GM12892 (cell line): ENCODE data around the gene RASGRP4.

Experiments used
- POLR2A ChIP-seq: IDR thresholded peaks from 2 replicates; pipeline ENCODE4 v1.6.1; 2011; ENCODE audit warnings: low read depth, low read length, control low read depth
- POLR2AphosphoS5 ChIP-seq: IDR thresholded peaks from 2 replicates; pipeline ENCODE4 v1.6.1; 2011; ENCODE audit warnings: low read depth, low read length, control low read depth
- TAF1 ChIP-seq: IDR thresholded peaks from 2 replicates; pipeline ENCODE4 v1.6.1; 2011; ENCODE audit warnings: low read depth, mild to moderate bottlenecking, control low read depth, low read length, borderline replicate concordance

- TF ChIP-seq POLR2A (no peak), TAF1 (no peak), POLR2AphosphoS5 (no peak)
Measured at GRCh38 chr19:38445362-38445761, 19.3 kb upstream of the RASGRP4 start.
